HG02852 (cell line): ENCODE measurements around the gene NECTIN4.

ENCODE experiments used
- ATAC-seq: cut with Tn5 transposase; IDR thresholded peaks from one replicate; pipeline ENCODE4 v1.9.1; 2021; ENCODE audit warnings: mild to moderate bottlenecking, moderate library complexity; ENCODE audit not compliant: unreplicated experiment

The NECTIN4 gene

GRCh38 chr1:161113915-161114314 lies 24.6 kb upstream of the NECTIN4 start:
- ATAC-seq, result no peak

GRCh38 chr1:161111527-161111926 lies 22.2 kb upstream of the NECTIN4 start:
- ATAC-seq, result no peak

GRCh38 chr1:161111117-161111516 lies 21.8 kb upstream of the NECTIN4 start:
- no peak for ATAC-seq

DNA sequence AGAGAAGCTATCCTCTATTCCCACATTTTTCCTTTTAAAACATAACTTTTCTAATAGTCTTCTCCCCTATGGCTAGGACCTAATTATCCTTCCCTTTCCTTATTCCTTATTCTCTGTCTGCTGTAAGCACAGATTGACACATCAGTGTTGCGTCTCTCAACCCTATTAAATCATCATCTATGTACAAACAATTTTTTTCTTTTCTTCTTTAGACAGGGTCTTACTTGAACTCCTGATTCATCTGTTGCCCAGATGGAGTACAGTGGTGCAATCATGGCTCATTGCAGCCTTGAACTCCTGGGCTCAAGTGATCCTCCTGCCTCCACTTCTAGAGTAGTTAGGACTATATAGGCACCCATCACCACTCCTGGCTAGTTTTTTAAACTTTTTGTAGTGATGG lies 17.1 kb upstream of the NECTIN4 start:
- no peak for ATAC-seq

- ATAC-seq, result no peak
Measured at GRCh38 chr1:161100556-161100955, 11.2 kb upstream of the NECTIN4 start.

DNA sequence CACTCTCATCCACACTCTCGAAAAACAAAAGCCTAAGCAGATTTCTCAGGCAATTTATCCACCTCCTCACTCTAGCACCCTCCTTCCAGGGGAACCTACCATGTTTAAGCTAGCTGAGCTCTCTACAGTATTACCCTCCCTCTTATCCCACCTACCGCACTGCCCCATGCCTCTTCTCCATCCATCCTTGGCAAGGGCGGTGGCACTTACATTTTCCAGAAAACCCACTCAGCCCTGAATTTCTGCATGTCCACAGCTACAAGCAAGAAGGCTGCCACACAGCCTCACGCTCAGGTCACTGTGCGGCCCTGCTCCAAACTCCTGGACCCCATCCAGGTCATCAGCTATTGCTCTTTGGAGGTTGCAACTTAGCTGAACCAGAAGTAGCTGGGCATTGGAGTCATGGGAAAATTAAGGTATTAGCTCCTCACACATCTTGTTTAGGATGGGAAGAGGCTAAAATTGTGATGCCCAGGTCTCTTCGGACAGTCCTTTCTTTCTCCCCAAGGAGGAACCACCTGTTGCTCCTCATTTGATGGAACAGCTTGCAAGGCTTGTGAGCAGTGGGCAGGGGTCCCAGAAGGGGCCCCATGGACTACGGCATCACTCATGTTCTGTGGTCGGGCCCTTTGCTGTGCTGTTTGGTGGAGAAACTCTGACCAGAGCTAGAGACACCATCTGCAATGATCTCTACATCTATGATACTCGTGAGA lies 9.9 kb upstream of the NECTIN4 start:
- ATAC-seq, result no peak

GRCh38 chr1:161098210-161099068 lies 9.1 kb upstream of the NECTIN4 start, which contains the start of gene KLHDC9:
TSS of gene KLHDC9 (plus strand) at chr1:161098361. CDS start at chr1:161098536, 175 bp downstream.
- peak; percentile 67 for ATAC-seq

DNA sequence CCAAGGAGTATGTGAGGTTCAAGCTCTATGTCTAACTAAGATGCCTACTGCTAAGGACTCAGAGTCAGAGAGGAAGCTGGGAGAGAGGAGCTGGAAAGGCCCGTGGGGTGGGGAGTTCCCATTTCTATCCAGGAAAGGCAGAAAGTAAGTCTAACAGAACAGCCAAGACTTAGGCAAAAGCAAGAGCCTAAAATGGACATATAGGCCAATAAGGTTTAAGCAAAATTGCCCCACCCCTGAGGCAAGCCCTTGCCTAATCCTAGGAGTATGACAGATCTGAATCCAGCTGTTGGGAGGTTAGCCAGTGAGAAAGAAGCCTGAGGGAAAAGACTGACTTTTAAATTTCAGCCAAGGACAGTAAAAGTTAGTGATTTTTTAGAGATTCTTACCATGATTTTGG lies 7.2 kb upstream of the NECTIN4 start:
- no peak for ATAC-seq

DNA sequence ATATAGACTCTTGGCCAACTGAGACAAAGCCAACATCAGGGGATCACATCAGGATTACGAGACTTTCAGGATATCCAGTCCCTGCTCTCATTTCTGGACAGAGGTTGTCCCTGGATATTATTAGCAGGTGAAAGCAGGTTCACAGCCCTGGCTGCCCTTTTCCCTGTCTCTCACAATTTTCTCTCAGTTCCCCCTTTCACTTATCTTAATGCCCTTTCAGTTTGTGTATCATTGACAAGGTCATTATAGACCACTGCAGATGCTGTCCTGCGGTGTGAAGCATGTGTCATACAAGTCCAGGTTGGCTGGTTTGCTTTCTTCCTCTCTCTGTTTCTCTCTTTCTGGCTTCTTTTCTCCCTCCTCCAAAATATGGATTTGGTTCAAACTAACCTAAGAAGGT lies 6.7 kb upstream of the NECTIN4 start:
- no peak for ATAC-seq

GRCh38 chr1:161095230-161095629 lies 5.9 kb upstream of the NECTIN4 start:
- ATAC-seq, result no peak

DNA sequence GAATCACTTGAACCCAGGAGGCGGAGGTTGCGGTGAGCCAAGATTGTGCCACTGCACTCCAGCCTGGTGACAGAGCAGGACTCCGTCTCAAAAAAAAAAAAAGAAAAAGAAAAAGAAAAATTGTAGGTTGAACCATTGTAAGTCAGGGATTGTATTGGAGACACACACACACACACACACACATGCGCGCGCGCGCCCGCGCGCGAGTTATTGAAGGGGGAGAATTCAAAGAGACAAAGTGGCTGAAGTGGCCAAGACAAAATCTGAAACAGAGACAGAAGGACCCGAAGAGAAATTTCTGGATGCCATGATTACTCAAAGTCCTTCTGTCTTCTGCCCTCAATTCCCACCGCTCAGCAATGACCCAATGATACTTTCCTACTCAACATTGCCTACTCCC lies 5.1 kb upstream of the NECTIN4 start:
- ATAC-seq, result no peak

- ATAC-seq, result no peak
Measured at GRCh38 chr1:161092621-161093028, 3.3 kb upstream of the NECTIN4 start.

DNA sequence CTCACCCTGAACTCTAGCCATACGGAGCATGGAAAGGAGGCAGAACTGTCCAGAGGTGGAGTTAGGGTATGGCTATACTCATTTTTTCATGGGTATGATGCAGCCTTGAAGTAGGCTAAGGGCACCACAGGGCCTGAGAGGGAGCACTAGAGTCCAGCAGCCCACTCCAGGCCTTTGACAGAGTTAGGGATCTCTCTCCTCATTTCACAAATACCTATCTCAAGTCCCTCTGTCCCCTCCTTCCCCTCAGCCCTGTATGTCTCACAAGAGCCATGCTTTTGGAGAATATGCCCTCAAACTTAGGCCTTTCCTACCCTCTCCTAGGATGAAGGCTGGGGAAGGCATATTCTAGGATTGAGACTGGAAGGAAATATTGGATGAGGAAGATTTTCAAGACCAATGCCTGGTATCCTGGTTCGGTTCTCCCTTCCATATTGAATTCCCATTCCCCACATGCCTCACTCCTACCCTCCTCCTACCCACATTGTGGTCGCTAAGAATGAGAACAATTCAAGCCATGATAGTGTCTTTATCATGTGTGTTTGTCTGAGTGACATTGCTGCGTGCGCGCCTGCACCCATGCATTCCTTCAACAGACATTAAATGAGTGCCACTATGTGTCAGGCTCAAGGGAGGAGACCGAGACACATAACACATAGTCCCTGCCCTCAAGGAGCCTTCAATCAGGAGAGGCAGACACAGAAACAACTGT lies 2.6 kb upstream of the NECTIN4 start:
- no peak for ATAC-seq

DNA sequence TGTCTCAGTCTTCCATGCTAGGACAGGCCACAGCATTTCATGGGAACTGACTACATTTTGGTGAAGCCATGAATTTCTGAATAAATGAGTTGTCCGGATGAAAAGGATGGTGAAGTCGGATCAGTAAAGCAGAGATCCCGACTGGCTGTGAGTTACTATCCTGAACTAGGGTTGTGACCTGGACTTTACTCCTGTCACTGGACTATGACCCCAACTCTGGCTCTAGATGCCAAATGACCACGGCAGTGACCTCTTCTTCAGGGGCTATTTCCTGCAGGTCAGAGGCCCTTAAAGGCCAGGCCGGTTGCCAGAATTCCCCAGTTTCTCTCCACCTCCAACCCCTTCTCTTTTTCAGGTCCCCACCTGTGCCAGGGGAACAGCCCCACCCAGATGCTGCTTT lies 1.7 kb upstream of the NECTIN4 start:
- ATAC-seq, result no peak

DNA sequence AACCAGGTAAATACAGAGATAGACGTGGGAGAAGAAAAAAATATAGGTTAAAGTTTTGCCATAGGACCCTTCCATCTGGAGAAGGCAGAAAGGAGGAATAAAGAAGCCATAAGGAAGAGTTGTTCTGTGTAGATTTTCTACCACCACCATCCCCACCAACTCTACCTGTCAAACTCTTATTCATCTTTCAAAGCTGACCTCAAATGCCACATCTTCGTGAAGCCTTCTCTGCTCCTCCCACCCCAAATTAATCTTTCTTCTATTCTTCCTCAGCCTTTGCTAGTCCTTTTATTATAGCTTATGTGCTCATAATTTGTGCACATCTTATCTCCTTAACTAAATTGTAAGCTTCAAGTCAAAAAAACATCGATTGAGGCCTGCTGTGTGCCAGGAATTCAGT lies 1.3 kb upstream of the NECTIN4 start:
- ATAC-seq, result no peak

- no peak for ATAC-seq
Measured at GRCh38 chr1:161089938-161090337, 580 bp upstream of the NECTIN4 start.

DNA sequence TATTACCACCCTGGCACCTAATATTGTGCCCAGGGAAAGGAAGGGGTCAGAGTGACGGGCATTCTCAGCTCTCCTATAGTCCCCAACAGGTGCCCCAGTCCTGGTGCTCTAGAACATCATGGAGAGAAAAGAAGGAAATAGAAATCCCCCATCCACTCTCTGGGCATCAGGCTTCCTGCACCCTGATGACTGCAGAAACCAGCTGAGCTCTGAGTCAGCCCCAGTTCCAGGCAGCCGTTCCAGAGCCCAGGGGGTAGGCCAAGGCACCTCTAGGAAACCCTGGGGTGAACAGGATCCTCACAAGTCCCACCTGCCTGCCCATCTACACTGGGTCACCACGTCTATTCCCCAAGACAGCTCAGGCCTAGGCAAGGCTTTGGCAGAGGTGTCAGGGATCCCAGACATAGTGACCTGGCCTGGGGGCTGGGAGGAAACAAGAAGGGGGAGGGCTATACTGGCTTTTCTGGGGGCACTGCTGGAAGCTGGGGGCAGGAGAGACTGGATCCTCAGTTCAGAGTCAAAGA lies 709 bp downstream of the NECTIN4 start:
- no peak for ATAC-seq

DNA sequence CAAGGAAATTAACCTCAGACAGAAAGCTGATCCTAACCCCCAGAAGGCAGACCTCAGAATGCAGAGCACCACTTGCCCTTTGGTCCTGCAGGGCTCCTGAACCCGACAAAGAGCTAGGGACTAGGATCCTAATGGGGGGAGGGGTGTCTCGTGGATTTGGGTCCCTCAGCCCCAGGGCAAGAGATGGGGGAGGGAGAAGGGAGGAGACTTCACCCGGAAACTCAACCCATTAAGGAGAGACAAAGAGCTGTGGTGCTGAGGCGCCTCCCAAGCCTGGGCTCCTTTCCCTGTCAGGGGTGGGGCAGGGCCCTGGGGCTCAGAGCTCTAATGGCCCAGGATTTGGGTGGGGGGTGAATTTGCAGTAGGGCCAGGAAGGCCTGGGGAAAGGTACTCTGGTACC lies 2.9 kb downstream of the NECTIN4 start:
- no peak for ATAC-seq

- no peak for ATAC-seq
Measured at GRCh38 chr1:161085165-161085564, 4.2 kb downstream of the NECTIN4 start.

- no peak for ATAC-seq
Measured at GRCh38 chr1:161084597-161084988, 4.8 kb downstream of the NECTIN4 start.
